ENCODE measurements around the gene SSTR1.

DNA sequence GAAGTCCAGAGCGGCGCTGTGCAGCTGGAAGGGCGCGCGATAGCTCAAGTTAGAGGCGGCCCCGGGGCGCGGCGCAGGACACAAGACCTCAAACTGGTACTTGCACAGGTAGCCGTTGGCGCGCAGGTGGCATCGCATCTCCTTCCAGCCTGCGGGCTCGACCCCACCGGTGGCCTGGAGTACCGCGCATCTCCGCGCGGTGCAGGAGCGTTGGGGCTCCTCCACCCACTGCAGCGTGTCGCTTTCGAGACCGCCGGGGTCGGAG lies 47.6 kb downstream of the SSTR1 start:
- TF ChIP-seq ZNF274 (IDR thresholded peaks at IDR 0.05; ENCODE audit: low read depth, low read length): no peak
- TF ChIP-seq, protein P1, sequence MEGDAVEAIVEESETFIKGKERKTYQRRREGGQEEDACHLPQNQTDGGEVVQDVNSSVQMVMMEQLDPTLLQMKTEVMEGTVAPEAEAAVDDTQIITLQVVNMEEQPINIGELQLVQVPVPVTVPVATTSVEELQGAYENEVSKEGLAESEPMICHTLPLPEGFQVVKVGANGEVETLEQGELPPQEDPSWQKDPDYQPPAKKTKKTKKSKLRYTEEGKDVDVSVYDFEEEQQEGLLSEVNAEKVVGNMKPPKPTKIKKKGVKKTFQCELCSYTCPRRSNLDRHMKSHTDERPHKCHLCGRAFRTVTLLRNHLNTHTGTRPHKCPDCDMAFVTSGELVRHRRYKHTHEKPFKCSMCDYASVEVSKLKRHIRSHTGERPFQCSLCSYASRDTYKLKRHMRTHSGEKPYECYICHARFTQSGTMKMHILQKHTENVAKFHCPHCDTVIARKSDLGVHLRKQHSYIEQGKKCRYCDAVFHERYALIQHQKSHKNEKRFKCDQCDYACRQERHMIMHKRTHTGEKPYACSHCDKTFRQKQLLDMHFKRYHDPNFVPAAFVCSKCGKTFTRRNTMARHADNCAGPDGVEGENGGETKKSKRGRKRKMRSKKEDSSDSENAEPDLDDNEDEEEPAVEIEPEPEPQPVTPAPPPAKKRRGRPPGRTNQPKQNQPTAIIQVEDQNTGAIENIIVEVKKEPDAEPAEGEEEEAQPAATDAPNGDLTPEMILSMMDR (IDR thresholded peaks at IDR 0.05 in 2 of 3, conservative IDR thresholded peaks at IDR 0.05 in 1 of 3; ENCODE audit: borderline replicate concordance in 1 of 3, insufficient read depth in 1 of 3, low read depth in 2 of 3, low read length in 2 of 3): no peak
- no peak for TF ChIP-seq ZFX (IDR thresholded peaks at IDR 0.05)
- TF ChIP-seq, protein P2, sequence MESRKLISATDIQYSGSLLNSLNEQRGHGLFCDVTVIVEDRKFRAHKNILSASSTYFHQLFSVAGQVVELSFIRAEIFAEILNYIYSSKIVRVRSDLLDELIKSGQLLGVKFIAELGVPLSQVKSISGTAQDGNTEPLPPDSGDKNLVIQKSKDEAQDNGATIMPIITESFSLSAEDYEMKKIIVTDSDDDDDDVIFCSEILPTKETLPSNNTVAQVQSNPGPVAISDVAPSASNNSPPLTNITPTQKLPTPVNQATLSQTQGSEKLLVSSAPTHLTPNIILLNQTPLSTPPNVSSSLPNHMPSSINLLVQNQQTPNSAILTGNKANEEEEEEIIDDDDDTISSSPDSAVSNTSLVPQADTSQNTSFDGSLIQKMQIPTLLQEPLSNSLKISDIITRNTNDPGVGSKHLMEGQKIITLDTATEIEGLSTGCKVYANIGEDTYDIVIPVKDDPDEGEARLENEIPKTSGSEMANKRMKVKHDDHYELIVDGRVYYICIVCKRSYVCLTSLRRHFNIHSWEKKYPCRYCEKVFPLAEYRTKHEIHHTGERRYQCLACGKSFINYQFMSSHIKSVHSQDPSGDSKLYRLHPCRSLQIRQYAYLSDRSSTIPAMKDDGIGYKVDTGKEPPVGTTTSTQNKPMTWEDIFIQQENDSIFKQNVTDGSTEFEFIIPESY (IDR thresholded peaks at IDR 0.05; ENCODE audit: extremely low read depth, insufficient replicate concordance, low read length): no peak
- no peak for TF ChIP-seq EGR1 (IDR thresholded peaks at IDR 0.05; ENCODE audit: low read depth)
- no peak for TF ChIP-seq POLR2A (IDR thresholded peaks at IDR 0.05; ENCODE audit: borderline replicate concordance, extremely low read depth, insufficient read depth, insufficient read length)
- no peak for TF ChIP-seq POLR2AphosphoS5 (IDR thresholded peaks at IDR 0.05; ENCODE audit: low read depth, low read length)
- TF ChIP-seq FOSL1 (IDR thresholded peaks at IDR 0.05; ENCODE audit: low read depth): no peak
- TF ChIP-seq RAD21 (IDR thresholded peaks at IDR 0.05; ENCODE audit: low read depth): no peak
- TF ChIP-seq, protein P3, sequence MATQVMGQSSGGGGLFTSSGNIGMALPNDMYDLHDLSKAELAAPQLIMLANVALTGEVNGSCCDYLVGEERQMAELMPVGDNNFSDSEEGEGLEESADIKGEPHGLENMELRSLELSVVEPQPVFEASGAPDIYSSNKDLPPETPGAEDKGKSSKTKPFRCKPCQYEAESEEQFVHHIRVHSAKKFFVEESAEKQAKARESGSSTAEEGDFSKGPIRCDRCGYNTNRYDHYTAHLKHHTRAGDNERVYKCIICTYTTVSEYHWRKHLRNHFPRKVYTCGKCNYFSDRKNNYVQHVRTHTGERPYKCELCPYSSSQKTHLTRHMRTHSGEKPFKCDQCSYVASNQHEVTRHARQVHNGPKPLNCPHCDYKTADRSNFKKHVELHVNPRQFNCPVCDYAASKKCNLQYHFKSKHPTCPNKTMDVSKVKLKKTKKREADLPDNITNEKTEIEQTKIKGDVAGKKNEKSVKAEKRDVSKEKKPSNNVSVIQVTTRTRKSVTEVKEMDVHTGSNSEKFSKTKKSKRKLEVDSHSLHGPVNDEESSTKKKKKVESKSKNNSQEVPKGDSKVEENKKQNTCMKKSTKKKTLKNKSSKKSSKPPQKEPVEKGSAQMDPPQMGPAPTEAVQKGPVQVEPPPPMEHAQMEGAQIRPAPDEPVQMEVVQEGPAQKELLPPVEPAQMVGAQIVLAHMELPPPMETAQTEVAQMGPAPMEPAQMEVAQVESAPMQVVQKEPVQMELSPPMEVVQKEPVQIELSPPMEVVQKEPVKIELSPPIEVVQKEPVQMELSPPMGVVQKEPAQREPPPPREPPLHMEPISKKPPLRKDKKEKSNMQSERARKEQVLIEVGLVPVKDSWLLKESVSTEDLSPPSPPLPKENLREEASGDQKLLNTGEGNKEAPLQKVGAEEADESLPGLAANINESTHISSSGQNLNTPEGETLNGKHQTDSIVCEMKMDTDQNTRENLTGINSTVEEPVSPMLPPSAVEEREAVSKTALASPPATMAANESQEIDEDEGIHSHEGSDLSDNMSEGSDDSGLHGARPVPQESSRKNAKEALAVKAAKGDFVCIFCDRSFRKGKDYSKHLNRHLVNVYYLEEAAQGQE (IDR thresholded peaks at IDR 0.05; ENCODE audit: low read depth): no peak
- TF ChIP-seq ELF1 (IDR thresholded peaks at IDR 0.05; ENCODE audit: borderline replicate concordance, low read depth): no peak

Data from HCT116 (cell line).